ENCODE data around the gene NGEF. TPM values are rescaled to one million over a fixed set of nuclear protein-coding genes. Genes with fewer than 3 reads are reported as not detected.
"Not testable (repeated sequence)": the region's sequence is repeated elsewhere in the genome, so short reads cannot be mapped to it uniquely, and the experiment has no call there.

NGEF gene
- total RNA-seq, 2 experiments from 2014 or later: not detected

DNA sequence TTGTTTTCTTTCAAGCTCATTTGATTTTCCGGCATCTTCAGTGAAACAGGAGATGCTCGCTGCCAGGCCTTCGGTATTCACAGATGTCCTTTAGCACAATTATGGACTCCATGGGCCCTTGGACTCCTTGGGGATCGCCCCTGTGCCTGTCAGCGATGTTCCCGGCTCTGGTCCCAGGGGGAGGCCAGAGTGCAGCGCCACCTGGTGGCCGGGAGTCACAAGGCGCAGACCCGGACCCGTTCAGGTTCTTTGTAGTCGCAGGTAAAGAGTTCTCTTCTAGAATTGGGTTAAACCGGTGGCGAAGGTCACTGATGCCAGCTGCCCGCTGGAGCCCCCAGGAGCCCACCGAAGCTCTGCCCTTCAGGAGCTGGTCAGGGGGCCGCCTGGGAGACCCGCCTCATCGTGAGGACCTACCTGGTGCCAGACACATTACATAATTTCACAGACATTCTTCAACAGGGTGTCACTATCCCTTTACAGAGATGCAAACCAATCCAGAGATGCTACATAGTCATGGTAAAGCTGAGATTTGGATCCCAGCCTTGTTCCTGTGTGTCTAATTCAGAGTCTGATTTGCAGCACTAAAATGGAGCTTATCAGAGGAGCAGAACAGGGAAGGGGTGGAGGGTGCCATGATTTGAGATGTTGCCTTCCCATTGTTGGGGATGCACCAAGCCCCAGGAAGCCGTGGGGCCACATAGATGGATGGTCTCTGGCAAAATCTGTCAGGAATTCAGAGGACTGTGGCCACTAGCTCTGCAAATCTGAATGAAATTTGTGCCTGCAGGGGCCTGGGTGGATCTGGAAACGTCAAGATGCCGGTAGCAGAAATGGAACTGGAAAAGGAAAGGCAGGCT lies 41.1 kb upstream of the NGEF start:
- no peaks in the 10 kb centered on the region for H3K9me3 Mint-ChIP-seq
- DNase-seq: peak; percentile 82
- H3K4me3 Mint-ChIP-seq: no peak overlapping the region
- peaks cover 18% of the 10 kb centered on the region for H3K27me3 Mint-ChIP-seq
- peaks cover 14% of the 10 kb centered on the region for H3K4me1 Mint-ChIP-seq
- no peak overlapping the region for H3K27ac Mint-ChIP-seq
- peak; percentile 53 for ATAC-seq (ENCODE audit: low read depth)
- POLR2A ChIA-PET: interaction anchor here (0.6 kb wide), 1 partner anchor 197 kb away, joined by 3 read pairs; the partner anchor contains the start of gene ATG16L1
- H3K36me3 Mint-ChIP-seq: no peaks in the 10 kb centered on the region

- peaks cover 28% of the 10 kb centered on the region for H3K27me3 Mint-ChIP-seq
- POLR2A ChIA-PET; H3K36me3 Mint-ChIP-seq; H3K4me3 Mint-ChIP-seq; H3K27ac Mint-ChIP-seq; DNase-seq; H3K9me3 Mint-ChIP-seq; ATAC-seq (ENCODE audit: low read depth): not testable (repeated sequence)
- peaks cover 12% of the 10 kb centered on the region for H3K4me1 Mint-ChIP-seq
Observed at GRCh38 chr2:233052517-233052916, 39.5 kb upstream of the NGEF start.

GRCh38 chr2:233051241-233052149 lies 38.4 kb upstream of the NGEF start:
- POLR2A ChIA-PET: no interaction called here

DNA sequence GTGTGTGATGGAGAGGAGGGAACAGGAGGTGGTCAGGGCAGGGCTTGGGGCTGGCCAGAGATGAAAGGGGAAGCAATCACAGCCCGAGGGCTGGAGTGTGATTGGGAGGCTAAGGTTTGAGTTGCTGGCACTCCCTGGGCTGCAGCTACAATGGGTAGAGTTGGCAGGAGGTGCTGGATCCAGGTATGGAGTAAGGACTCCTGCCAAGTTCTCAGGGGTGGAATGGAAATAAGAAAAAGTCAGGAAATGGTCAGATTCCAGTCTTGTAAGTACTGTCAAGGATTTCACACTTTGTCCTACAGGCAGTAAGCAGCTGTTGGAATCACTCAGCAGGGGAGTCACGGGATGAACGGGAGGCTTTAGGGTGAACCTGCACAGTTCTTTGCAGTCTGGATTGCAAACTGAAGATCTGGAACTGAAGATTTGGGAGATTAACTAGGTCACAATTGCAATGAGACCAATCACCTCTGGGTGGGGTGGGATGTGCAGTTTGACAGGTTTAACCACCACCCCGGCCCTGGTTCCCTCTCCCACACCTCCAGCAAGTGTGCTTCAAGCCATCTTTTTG lies 36.2 kb upstream of the NGEF start:
- H3K9me3 Mint-ChIP-seq: no peaks in the 10 kb centered on the region
- POLR2A ChIA-PET: no interaction called here
- no peaks in the 10 kb centered on the region for H3K36me3 Mint-ChIP-seq
- peaks cover 21% of the 10 kb centered on the region for H3K27me3 Mint-ChIP-seq
- peaks cover 10% of the 10 kb centered on the region for H3K4me1 Mint-ChIP-seq
- H3K4me3 Mint-ChIP-seq: no peak overlapping the region
- no peak overlapping the region for H3K27ac Mint-ChIP-seq
- ATAC-seq (ENCODE audit: low read depth) (peak; percentile 57), DNase-seq (no peak)

More at GRCh38 chr2:233051241-233052149, 38.4 kb upstream of the NGEF start:
- DNase-seq: no peak
- Mint-ChIP-seq H3K4me3 (no peak overlapping the region), H3K4me1 (peaks cover 12% of the 10 kb centered on the region), H3K27ac (no peak overlapping the region), H3K36me3 (no peaks in the 10 kb centered on the region), H3K9me3 (no peaks in the 10 kb centered on the region), H3K27me3 (peaks cover 28% of the 10 kb centered on the region)
- ATAC-seq (ENCODE audit: low read depth): no peak

GRCh38 chr2:233048569-233049193 lies 35.6 kb upstream of the NGEF start:
- Mint-ChIP-seq H3K9me3 (no peaks in the 10 kb centered on the region), H3K4me3 (no peak overlapping the region), H3K36me3 (no peaks in the 10 kb centered on the region), H3K27ac (no peak overlapping the region), H3K27me3 (peaks cover 15% of the 10 kb centered on the region), H3K4me1 (peaks cover 4% of the 10 kb centered on the region)
- DNase-seq (no peak), ATAC-seq (ENCODE audit: low read depth) (no peak)
- POLR2A ChIA-PET: interaction anchor here (0.7 kb wide), 1 partner anchor 11 kb away, joined by 3 read pairs; the partner anchor contains the start of gene INPP5D

- no peak for ATAC-seq (ENCODE audit: low read depth)
- no peak for DNase-seq
- H3K27me3 Mint-ChIP-seq: peaks cover 11% of the 10 kb centered on the region
- no peaks in the 10 kb centered on the region for H3K9me3 Mint-ChIP-seq
- POLR2A ChIA-PET: interaction anchor here (1.3 kb wide), 1 partner anchor 13 kb away, joined by 5 read pairs; the partner anchor contains the start of gene INPP5D
- H3K4me1 Mint-ChIP-seq: peaks cover 4% of the 10 kb centered on the region
- H3K4me3 Mint-ChIP-seq: no peak overlapping the region
- no peaks in the 10 kb centered on the region for H3K36me3 Mint-ChIP-seq
- no peak overlapping the region for H3K27ac Mint-ChIP-seq
Observed at GRCh38 chr2:233047667-233048066, 34.6 kb upstream of the NGEF start.

DNA sequence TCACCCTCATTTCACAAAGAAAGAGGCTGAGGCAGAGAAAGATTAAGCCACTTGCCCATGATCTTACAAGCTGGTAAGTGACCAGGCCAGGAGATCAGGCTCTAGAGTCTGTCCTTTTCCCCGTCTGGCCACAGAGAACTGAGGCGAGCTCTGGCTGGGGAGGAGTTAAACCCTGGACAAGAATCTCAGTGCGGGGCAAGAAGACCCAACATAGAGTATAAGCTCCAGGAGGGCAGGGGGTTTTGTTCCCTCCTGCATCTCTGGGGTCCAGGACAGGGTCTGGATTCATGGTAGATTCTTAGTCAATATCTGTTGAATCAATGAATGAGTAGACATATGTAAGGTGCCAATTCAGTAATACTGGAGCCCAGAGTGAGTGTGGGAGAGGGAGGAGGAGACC lies 34.1 kb upstream of the NGEF start:
- peaks cover 9% of the 10 kb centered on the region for H3K27me3 Mint-ChIP-seq
- H3K27ac Mint-ChIP-seq: no peak overlapping the region
- peaks cover 4% of the 10 kb centered on the region for H3K4me1 Mint-ChIP-seq
- H3K4me3 Mint-ChIP-seq: no peak overlapping the region
- POLR2A ChIA-PET: interaction anchor here (1.3 kb wide), 1 partner anchor 13 kb away, joined by 5 read pairs; the partner anchor contains the start of gene INPP5D
- no peaks in the 10 kb centered on the region for H3K9me3 Mint-ChIP-seq
- no peak for ATAC-seq (ENCODE audit: low read depth)
- no peak for DNase-seq
- H3K36me3 Mint-ChIP-seq: no peaks in the 10 kb centered on the region

- H3K36me3 Mint-ChIP-seq: no peaks in the 10 kb centered on the region
- H3K27me3 Mint-ChIP-seq: peaks cover 9% of the 10 kb centered on the region
- ATAC-seq (ENCODE audit: low read depth) (no peak), DNase-seq (no peak)
- H3K4me1 Mint-ChIP-seq: peaks cover 4% of the 10 kb centered on the region
- H3K4me3 Mint-ChIP-seq: no peak overlapping the region
- H3K9me3 Mint-ChIP-seq: no peaks in the 10 kb centered on the region
- H3K27ac Mint-ChIP-seq: no peak overlapping the region
- POLR2A ChIA-PET: no interaction called here
Observed at GRCh38 chr2:233044974-233045605, 32.0 kb upstream of the NGEF start.

- no peak overlapping the region for H3K27ac Mint-ChIP-seq
- no peak overlapping the region for H3K4me3 Mint-ChIP-seq
- H3K4me1 Mint-ChIP-seq: no peaks in the 10 kb centered on the region
- H3K27me3 Mint-ChIP-seq: no peaks in the 10 kb centered on the region
- DNase-seq: no peak
- no peaks in the 10 kb centered on the region for H3K36me3 Mint-ChIP-seq
- no peaks in the 10 kb centered on the region for H3K9me3 Mint-ChIP-seq
- POLR2A ChIA-PET: interaction anchor here (1.1 kb wide), 1 partner anchor 18 kb away, joined by 4 read pairs; the partner anchor contains the start of gene INPP5D
- no peak for ATAC-seq (ENCODE audit: low read depth)
Observed at GRCh38 chr2:233042549-233042948, 29.5 kb upstream of the NGEF start.

GRCh38 chr2:233041722-233042323 lies 28.8 kb upstream of the NGEF start:
- no peak overlapping the region for H3K27ac Mint-ChIP-seq

GRCh38 chr2:233040571-233040970 lies 27.5 kb upstream of the NGEF start:
- H3K27me3 Mint-ChIP-seq: no peaks in the 10 kb centered on the region
- H3K36me3 Mint-ChIP-seq: no peaks in the 10 kb centered on the region
- H3K4me1 Mint-ChIP-seq: no peaks in the 10 kb centered on the region
- POLR2A ChIA-PET: no interaction called here
- DNase-seq (no peak), ATAC-seq (ENCODE audit: low read depth) (no peak)
- no peaks in the 10 kb centered on the region for H3K9me3 Mint-ChIP-seq
- no peak overlapping the region for H3K27ac Mint-ChIP-seq
- no peak overlapping the region for H3K4me3 Mint-ChIP-seq

More at GRCh38 chr2:233041722-233042323, 28.8 kb upstream of the NGEF start:
- DNase-seq (no peak), ATAC-seq (ENCODE audit: low read depth) (no peak)
- POLR2A ChIA-PET: no interaction called here
- no peaks in the 10 kb centered on the region for H3K27me3 Mint-ChIP-seq
- no peak overlapping the region for H3K4me3 Mint-ChIP-seq
- no peaks in the 10 kb centered on the region for H3K9me3 Mint-ChIP-seq
- H3K36me3 Mint-ChIP-seq: no peaks in the 10 kb centered on the region
- no peaks in the 10 kb centered on the region for H3K4me1 Mint-ChIP-seq

- no peaks in the 10 kb centered on the region for H3K9me3 Mint-ChIP-seq
- no peaks in the 10 kb centered on the region for H3K36me3 Mint-ChIP-seq
- no peaks in the 10 kb centered on the region for H3K27me3 Mint-ChIP-seq
- POLR2A ChIA-PET: no interaction called here
- H3K4me1 Mint-ChIP-seq: no peaks in the 10 kb centered on the region
- DNase-seq (no peak), ATAC-seq (ENCODE audit: low read depth) (no peak)
- H3K27ac Mint-ChIP-seq: no peak overlapping the region
- H3K4me3 Mint-ChIP-seq: no peak overlapping the region
Observed at GRCh38 chr2:233039846-233040530, 26.9 kb upstream of the NGEF start.

All from activated naive CD8-positive, alpha-beta T cell treated with anti-CD3 and anti-CD28 coated beads, Interleukin-2, amount 10 ng/mL, durations not matched to agents 7 days and 5 days (primary cell).